Colonic mucosa (tissue), 4 donors: ENCODE data around the gene NUBPL. TPM values are rescaled to one million over a fixed set of nuclear protein-coding genes. Genes with fewer than 3 reads are reported as not detected.

Experiments used
- DNase-seq: peaks from one replicate; pipeline ENCODE4 v3.0.0-alpha.2; 2020
- H3K27ac ChIP-seq: fragments of 200-600 bp; one replicate; pipeline ENCODE4 v1.8.0; 2021
- H3K27me3 ChIP-seq: fragments of 200-600 bp; one replicate; pipeline ENCODE4 v1.8.0; 2021
- H3K36me3 ChIP-seq: fragments of 200-600 bp; one replicate; pipeline ENCODE4 v1.8.0; 2021
- H3K4me1 ChIP-seq: fragments of 200-600 bp; one replicate; pipeline ENCODE4 v1.8.0; 2021; ENCODE audit warnings: mild to moderate bottlenecking
- H3K4me3 ChIP-seq: fragments of 200-600 bp; one replicate; pipeline ENCODE4 v1.8.0; 2021
- H3K9ac ChIP-seq, 2 donors: one replicate each; pipeline ENCODE4 v1.7.0; 2013; ENCODE audit warnings: control low read depth in 2 of 2, low read depth in 2 of 2, low read length in 2 of 2
- H3K9me3 ChIP-seq: fragments of 200-600 bp; one replicate; pipeline ENCODE4 v1.8.0; 2021
- intact Hi-C: fragments of 100-400 bp; cut with DNase I; formaldehyde crosslinking; loops from one replicate; pipeline ENCODE4 v1.14.1; 2022
- total RNA-seq, 2 donors: library from RNA; stranded (reverse); fragmentation: NEBNext Ultra II Directional in 1 of 2; extraction: Animal tissue kit (Norgen Biotek cat#: 25700) in 1 of 2; gene quantifications; one replicate each; pipeline ENCODE4 v1.2.1, GENCODE V29; 2021
- TF ChIP-seq, protein P1 (sequence below): fragments of 200-600 bp; IDR thresholded peaks from one replicate; pipeline ENCODE4 v1.8.0; 2022; ENCODE audit warnings: antibody characterized with exemption, mild to moderate bottlenecking
- donor health status: healthy.
- donor health status: DM: no; HTN: no; CAD: no.
- donor health status: DM: no; HTN: no; CAD: no.

The NUBPL gene
- total RNA-seq, 2 donors from 2014 or later = 13.3 to 14.0 TPM

DNA sequence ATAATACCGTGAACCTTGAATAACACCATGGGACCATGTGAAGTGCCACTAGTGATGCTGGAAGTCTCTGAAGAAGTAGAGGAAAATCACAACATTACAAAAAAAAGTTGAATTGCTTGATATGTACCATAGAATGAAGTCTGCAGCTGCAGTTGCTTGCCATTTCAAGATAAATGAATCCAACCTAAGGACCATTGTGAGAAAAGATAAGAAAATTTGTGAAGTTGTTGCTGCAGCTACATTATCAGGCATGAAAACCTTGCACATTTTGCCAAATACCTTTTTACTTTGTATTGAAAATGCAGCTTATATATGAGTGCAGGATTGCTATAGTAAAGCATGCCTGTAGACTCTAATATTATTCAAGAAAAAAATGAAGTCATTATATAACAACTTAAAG lies 126.5 kb downstream of the NUBPL start:
- TF ChIP-seq, protein P1, sequence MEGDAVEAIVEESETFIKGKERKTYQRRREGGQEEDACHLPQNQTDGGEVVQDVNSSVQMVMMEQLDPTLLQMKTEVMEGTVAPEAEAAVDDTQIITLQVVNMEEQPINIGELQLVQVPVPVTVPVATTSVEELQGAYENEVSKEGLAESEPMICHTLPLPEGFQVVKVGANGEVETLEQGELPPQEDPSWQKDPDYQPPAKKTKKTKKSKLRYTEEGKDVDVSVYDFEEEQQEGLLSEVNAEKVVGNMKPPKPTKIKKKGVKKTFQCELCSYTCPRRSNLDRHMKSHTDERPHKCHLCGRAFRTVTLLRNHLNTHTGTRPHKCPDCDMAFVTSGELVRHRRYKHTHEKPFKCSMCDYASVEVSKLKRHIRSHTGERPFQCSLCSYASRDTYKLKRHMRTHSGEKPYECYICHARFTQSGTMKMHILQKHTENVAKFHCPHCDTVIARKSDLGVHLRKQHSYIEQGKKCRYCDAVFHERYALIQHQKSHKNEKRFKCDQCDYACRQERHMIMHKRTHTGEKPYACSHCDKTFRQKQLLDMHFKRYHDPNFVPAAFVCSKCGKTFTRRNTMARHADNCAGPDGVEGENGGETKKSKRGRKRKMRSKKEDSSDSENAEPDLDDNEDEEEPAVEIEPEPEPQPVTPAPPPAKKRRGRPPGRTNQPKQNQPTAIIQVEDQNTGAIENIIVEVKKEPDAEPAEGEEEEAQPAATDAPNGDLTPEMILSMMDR = no peak
- Histone ChIP-seq H3K27me3 (no peaks in the 10 kb centered on the region), H3K9ac (no peak overlapping the region), H3K4me3 (no peak overlapping the region), H3K36me3 (no peaks in the 10 kb centered on the region), H3K9me3 (no peaks in the 10 kb centered on the region), H3K27ac (no peak overlapping the region), H3K4me1 (no peaks in the 10 kb centered on the region)
- DNase-seq = no peak
- intact Hi-C loops = no loop called here

DNA sequence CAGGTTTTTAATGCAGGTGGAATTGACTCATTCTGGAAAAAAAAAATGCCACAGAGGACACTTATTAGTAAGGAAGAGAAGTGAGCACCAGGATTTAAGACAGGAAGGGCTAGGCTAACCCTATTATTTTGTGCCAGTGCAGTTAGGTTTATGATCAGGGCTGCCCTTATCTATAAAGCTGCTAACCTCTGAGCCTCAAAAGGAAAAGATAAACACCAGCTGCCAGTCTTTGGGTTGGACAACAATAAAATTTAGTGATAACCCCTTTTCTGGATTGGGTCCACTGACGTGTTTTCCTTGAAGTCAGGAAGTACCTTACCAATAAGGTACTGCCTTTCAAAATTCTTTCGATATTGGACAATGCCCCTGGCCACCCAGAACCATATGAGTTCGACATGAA lies 128.9 kb downstream of the NUBPL start:
- H3K27ac ChIP-seq = no peak overlapping the region
- no peaks in the 10 kb centered on the region for H3K9me3 ChIP-seq
- DNase-seq = peak; percentile 32
- H3K4me1 ChIP-seq = no peaks in the 10 kb centered on the region
- H3K4me3 ChIP-seq = no peak overlapping the region
- TF ChIP-seq, protein P1 = no peak
- H3K36me3 ChIP-seq = no peaks in the 10 kb centered on the region
- no peak overlapping the region for H3K9ac ChIP-seq
- intact Hi-C loops = no loop called here
- H3K27me3 ChIP-seq = no peaks in the 10 kb centered on the region

DNA sequence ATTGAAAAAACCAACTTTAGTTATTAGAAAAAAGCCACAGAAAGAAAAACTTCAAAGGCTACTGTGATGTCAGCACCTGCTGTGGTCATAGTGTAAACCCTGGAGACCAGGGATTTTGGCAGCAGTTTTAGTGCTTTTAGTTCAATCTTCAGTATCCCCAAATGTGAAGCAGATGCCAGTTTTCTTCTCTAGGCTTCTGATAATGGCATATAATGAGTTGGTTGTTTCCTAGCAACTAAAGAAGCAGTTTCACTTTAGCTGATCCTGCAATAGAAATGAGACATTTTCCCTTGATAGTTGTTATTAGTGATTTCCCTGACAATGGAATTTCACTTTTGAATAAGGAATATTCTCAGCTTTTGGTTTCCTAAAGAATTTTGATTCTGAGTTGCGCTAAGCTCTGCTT lies 131.2 kb downstream of the NUBPL start:
- Histone ChIP-seq H3K4me3 (no peak overlapping the region), H3K9ac (no peak overlapping the region), H3K27me3 (no peaks in the 10 kb centered on the region), H3K36me3 (no peaks in the 10 kb centered on the region), H3K4me1 (no peaks in the 10 kb centered on the region), H3K27ac (no peak overlapping the region), H3K9me3 (no peaks in the 10 kb centered on the region)
- intact Hi-C loops = no loop called here
- DNase-seq = no peak
- TF ChIP-seq, protein P1 = no peak

DNA sequence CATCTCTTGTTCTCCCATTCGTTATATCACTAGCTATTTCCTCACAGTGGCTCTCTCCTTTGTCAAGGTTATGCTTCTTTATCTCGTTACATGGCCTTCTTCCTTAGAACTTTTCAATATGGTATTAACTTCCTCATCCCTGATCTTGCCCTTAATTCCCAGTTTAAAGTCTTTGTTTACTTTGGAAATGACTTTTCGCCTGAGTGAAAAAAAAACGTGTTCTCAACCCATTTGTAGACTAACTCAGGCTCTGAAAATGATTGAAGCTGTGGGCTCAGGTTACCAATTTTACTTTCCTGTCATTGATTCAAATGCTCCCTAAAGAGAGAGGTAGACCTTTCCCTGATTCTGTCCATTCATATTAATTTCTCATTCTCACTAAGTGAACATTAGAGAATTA lies 135.2 kb downstream of the NUBPL start:
- Histone ChIP-seq H3K36me3 (no peaks in the 10 kb centered on the region), H3K27me3 (no peaks in the 10 kb centered on the region), H3K9me3 (no peaks in the 10 kb centered on the region), H3K4me1 (no peaks in the 10 kb centered on the region), H3K9ac (no peak overlapping the region), H3K4me3 (no peak overlapping the region), H3K27ac (no peak overlapping the region)
- intact Hi-C loops = no loop called here
- no peak for DNase-seq
- TF ChIP-seq, protein P1 = no peak

DNA sequence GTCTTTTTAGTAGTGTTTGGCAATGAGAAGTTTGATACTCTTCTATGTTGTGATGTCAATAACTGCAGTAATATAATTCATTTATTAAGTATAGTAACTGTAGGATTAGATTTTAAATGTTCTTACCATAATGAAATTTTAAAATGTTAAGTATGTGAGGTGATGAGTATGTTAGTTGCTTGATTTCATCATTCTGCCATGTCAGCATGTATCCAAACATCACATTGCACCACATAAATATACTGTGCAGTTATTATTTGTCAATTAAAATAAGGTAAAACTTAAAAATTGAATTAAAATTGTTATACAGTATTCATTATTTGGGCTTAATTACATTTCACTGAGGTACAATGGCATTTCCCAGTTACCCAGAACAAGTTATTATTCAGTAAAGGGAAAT lies 138.6 kb downstream of the NUBPL start:
- no peaks in the 10 kb centered on the region for H3K9me3 ChIP-seq
- no peak overlapping the region for H3K27ac ChIP-seq
- H3K36me3 ChIP-seq = no peaks in the 10 kb centered on the region
- TF ChIP-seq, protein P1 = no peak
- H3K9ac ChIP-seq = no peak overlapping the region
- no peaks in the 10 kb centered on the region for H3K4me1 ChIP-seq
- no peaks in the 10 kb centered on the region for H3K27me3 ChIP-seq
- intact Hi-C loops = no loop called here
- no peak for DNase-seq
- no peak overlapping the region for H3K4me3 ChIP-seq
